ENCODE measurements around the gene KCNA1.

Gene KCNA1

DNA sequence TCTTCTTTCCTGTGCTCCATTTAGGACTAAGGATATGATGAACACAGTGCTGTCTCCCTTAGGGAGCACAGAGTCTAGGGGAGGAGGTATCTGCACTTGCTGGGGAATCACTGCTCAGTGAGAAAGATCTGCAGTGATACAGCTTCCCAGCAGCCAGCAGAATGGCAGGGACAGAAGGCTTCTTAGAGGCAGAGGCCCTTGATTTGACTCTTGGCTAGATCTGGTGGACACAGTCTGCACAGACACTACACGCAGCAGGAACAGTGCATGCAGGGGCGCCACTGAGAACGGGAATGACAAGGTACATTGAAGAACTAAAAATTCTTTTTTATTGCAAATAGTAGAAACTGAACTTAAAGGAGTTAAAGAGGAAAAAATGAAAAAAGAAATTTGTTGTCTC lies 51.6 kb downstream of the KCNA1 start:
- DNase-seq, result no peak

- no peak for DNase-seq
Observed at GRCh38 chr12:4962539-4963486, 53.1 kb downstream of the KCNA1 start.

Measured in hematopoietic multipotent progenitor cell treated with erythropoietin and hydrocortisone succinate and interleukin-3 and kit ligand, for 4 days (in vitro differentiated cells).